ENCODE measurements around the gene ANKH. TPM values are rescaled to one million over a fixed set of nuclear protein-coding genes. Genes with fewer than 3 reads are reported as not detected.

Gene ANKH
- polyA plus RNA-seq, 1 donor (not counting 4 experiments of a cell fraction or from before 2014, with no cell fraction given): 13.8 TPM

DNA sequence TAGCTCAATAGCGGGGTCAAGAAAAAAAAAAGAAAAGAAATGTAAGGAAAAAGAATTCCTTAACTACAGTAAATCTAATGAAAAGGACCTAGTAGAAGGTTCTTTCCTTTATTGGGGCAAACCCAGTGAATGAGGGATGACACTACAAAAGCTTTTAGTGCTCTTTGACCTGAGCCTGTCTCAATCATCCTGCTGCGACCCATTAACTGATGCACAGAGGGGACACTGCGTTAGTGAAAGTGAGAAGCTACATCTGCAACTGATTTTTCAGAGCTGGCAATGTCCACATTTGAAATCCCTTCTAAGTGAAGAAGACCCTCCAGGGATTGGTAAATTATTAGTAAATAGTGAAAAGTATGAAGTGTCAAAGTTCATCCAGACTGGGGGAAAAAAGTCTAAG, 106.0 kb downstream of the ANKH start:
- H2AFZ ChIP-seq (ENCODE audit: control insufficient read depth, low read length): no peak overlapping the region
- H3K4me2 ChIP-seq (ENCODE audit: control insufficient read depth, extremely low read depth, insufficient read depth, low read depth, low read length): no peak overlapping the region
- no peak for DNase-seq (ENCODE audit: low read depth, low spot score)
- no peaks in the 10 kb centered on the region for H4K20me1 ChIP-seq (ENCODE audit: control insufficient read depth, extremely low read depth, insufficient read depth, low read length)
- no peaks in the 10 kb centered on the region for H3K9me1 ChIP-seq (ENCODE audit: control insufficient read depth, extremely low read depth, insufficient read depth, low read length)
- no peaks in the 10 kb centered on the region for H3K27me3 ChIP-seq (ENCODE audit: control insufficient read depth, extremely low read depth, insufficient read depth, low read length)
- no peak overlapping the region for H3K9ac ChIP-seq (ENCODE audit: control insufficient read depth, extremely low read depth, insufficient read depth, low read length)
- TF ChIP-seq, protein P1, sequence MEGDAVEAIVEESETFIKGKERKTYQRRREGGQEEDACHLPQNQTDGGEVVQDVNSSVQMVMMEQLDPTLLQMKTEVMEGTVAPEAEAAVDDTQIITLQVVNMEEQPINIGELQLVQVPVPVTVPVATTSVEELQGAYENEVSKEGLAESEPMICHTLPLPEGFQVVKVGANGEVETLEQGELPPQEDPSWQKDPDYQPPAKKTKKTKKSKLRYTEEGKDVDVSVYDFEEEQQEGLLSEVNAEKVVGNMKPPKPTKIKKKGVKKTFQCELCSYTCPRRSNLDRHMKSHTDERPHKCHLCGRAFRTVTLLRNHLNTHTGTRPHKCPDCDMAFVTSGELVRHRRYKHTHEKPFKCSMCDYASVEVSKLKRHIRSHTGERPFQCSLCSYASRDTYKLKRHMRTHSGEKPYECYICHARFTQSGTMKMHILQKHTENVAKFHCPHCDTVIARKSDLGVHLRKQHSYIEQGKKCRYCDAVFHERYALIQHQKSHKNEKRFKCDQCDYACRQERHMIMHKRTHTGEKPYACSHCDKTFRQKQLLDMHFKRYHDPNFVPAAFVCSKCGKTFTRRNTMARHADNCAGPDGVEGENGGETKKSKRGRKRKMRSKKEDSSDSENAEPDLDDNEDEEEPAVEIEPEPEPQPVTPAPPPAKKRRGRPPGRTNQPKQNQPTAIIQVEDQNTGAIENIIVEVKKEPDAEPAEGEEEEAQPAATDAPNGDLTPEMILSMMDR (optimal IDR thresholded peaks at IDR 0.05 in 1 of 3, IDR thresholded peaks at IDR 0.05 in 1 of 3, conservative IDR thresholded peaks at IDR 0.05 in 1 of 3; ENCODE audit: extremely low read depth in 1 of 3, insufficient read depth in 2 of 3, low read length in 3 of 3): no peak
- TF ChIP-seq EZH2 (IDR thresholded peaks at IDR 0.05; ENCODE audit: low read length): no peak
- no peaks in the 10 kb centered on the region for H3K79me2 ChIP-seq (ENCODE audit: control insufficient read depth, insufficient read depth, low read length)
- H3K9me3 ChIP-seq (ENCODE audit: control insufficient read depth, low read depth, low read length): no peaks in the 10 kb centered on the region
- no peak for FAIRE-seq
- no peaks in the 10 kb centered on the region for H3K4me1 ChIP-seq (ENCODE audit: control insufficient read depth, extremely low read depth, insufficient read depth, low read length)
- H3K27ac ChIP-seq (ENCODE audit: control insufficient read depth, insufficient read depth, low read length): no peak overlapping the region
- dilution Hi-C loops (cut with MboI; ENCODE audit: extremely low pct_ligation_motif_present, low sequenced_read_pairs): no loop called here
- no peaks in the 10 kb centered on the region for H3K36me3 ChIP-seq (ENCODE audit: control insufficient read depth in 2 of 2, extremely low read depth in 1 of 2, insufficient read depth in 2 of 2, low read length in 2 of 2)
- H3K4me3 ChIP-seq (ENCODE audit: control insufficient read depth in 2 of 3, extremely low read depth in 1 of 3, insufficient read depth in 2 of 3, low read depth in 1 of 3, low read length in 3 of 3): no peak overlapping the region

DNA sequence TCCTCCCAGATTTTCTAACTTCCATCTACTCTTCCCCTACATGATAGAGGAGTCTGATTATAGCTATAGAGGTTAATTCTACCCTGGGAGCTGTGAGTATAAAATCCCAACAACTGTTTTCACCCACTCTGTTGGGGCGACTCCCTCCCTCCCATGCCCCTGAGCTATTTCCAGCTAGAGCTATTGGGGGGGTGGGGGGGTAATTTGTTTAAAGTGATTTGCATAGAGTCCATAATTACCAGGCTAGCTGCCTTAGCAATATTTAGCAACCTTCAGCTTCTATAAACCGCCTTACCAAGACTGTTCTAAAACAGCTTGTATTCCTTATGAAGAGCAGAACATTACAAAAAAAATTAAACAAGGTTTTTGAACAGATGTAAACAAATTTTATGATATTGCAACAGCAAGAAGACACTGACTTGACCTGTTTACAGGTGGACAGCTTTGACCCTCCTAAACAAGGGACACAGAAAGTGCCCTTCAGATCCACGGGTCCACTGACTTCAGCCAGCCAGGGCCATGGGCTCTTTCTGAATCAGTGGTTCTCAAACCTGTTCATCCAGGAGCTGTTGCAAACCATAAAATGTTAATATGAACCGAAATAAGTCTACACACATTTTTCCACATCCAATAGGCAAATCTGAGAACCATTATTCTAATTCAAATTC, 108.9 kb downstream of the ANKH start:
- H3K4me3 ChIP-seq (ENCODE audit: control insufficient read depth in 2 of 3, extremely low read depth in 1 of 3, insufficient read depth in 2 of 3, low read depth in 1 of 3, low read length in 3 of 3): no peak overlapping the region
- H4K20me1 ChIP-seq (ENCODE audit: control insufficient read depth, extremely low read depth, insufficient read depth, low read length): no peaks in the 10 kb centered on the region
- H3K4me2 ChIP-seq (ENCODE audit: control insufficient read depth, extremely low read depth, insufficient read depth, low read depth, low read length): no peak overlapping the region
- no peaks in the 10 kb centered on the region for H3K27me3 ChIP-seq (ENCODE audit: control insufficient read depth, extremely low read depth, insufficient read depth, low read length)
- no peak overlapping the region for H3K9ac ChIP-seq (ENCODE audit: control insufficient read depth, extremely low read depth, insufficient read depth, low read length)
- no peak overlapping the region for H2AFZ ChIP-seq (ENCODE audit: control insufficient read depth, low read length)
- FAIRE-seq (no peak), DNase-seq (ENCODE audit: low read depth, low spot score) (no peak)
- H3K9me1 ChIP-seq (ENCODE audit: control insufficient read depth, extremely low read depth, insufficient read depth, low read length): no peaks in the 10 kb centered on the region
- H3K9me3 ChIP-seq (ENCODE audit: control insufficient read depth, low read depth, low read length): no peaks in the 10 kb centered on the region
- no peaks in the 10 kb centered on the region for H3K79me2 ChIP-seq (ENCODE audit: control insufficient read depth, insufficient read depth, low read length)
- dilution Hi-C loops (cut with MboI; ENCODE audit: extremely low pct_ligation_motif_present, low sequenced_read_pairs): no loop called here
- TF ChIP-seq, protein P1 (optimal IDR thresholded peaks at IDR 0.05 in 1 of 3, IDR thresholded peaks at IDR 0.05 in 1 of 3, conservative IDR thresholded peaks at IDR 0.05 in 1 of 3; ENCODE audit: extremely low read depth in 1 of 3, insufficient read depth in 2 of 3, low read length in 3 of 3): no peak
- no peak for TF ChIP-seq EZH2 (IDR thresholded peaks at IDR 0.05; ENCODE audit: low read length)
- H3K27ac ChIP-seq (ENCODE audit: control insufficient read depth, insufficient read depth, low read length): no peak overlapping the region
- no peaks in the 10 kb centered on the region for H3K36me3 ChIP-seq (ENCODE audit: control insufficient read depth in 2 of 2, extremely low read depth in 1 of 2, insufficient read depth in 2 of 2, low read length in 2 of 2)
- H3K4me1 ChIP-seq (ENCODE audit: control insufficient read depth, extremely low read depth, insufficient read depth, low read length): no peaks in the 10 kb centered on the region
